Measurements from ENCODE around the gene SPATA9.

SPATA9 gene

DNA sequence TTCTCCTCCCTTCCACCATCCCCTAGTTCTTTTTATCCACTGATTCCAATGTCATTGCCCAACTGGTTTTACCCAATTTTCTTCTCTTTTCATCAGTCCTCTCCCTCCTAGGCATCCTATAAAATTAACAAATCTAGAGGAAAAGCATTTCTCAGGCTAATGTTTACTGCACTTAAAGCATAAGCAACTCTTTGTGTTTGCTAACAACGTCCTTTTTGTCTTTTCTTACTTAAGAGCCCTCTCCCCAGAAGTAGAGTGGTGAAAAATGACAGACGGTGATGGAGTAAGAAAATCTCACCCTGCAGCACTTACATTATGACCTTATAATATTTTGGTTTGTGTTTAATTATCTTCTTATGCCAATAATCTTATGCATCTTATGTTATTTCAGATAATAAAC lies 1.6 kb upstream of the SPATA9 start:
- DNase-seq (ENCODE audit: low read depth in 2 of 2), result no peak

GRCh38 chr5:95673081-95673480 lies 9.7 kb downstream of the SPATA9 start:
- DNase-seq (ENCODE audit: low read depth in 2 of 2), result peak in 1 of 2 experiments; percentile 25

- DNase-seq (ENCODE audit: low read depth in 2 of 2), result no peak
Measured at GRCh38 chr5:95672641-95673040, 10.2 kb downstream of the SPATA9 start.

DNA sequence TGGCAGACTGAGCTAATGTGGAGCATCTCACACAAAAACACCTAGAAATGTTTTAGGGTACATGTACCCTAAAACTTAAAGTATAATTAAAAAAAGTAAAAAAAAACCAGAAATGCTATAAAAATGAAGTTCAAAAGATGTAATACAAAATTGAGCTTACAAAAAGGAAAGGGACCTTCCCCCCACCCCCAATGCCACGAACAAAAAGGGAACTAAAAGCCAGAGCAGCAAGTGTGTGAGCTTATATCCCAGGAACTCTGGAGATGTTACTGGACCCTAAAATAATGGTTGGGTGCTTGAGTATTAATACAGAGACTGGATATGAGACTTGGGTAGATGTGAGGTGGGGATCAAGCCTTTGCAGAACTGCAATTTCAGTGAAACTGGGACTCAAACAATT lies 11.0 kb downstream of the SPATA9 start:
- DNase-seq (ENCODE audit: low read depth in 2 of 2), result no peak

GRCh38 chr5:95670568-95670967 lies 12.2 kb downstream of the SPATA9 start:
- DNase-seq (ENCODE audit: low read depth in 2 of 2), result no peak

GRCh38 chr5:95669985-95670384 lies 12.8 kb downstream of the SPATA9 start:
- DNase-seq (ENCODE audit: low read depth in 2 of 2), result no peak

DNA sequence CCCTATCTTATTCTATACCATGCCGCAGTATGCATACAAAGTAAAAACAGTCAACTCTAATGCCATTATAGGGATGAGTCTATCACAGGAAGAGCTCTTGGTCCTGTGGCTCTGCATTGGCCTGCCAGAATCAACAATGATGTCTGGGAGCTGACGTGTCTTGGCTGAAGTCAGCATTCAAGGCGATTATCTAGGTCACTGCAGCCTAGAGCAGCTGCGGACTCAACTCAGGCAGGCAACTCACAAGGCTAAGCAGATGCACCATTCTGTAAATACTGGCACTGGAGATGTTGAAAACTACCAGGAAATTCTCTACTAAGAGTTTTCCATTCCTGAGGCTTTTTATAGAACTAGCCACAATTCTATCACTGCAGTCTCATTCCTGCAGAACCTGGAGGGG lies 13.3 kb downstream of the SPATA9 start:
- DNase-seq (ENCODE audit: low read depth in 2 of 2), result peak; percentile 42 to 50

DNA sequence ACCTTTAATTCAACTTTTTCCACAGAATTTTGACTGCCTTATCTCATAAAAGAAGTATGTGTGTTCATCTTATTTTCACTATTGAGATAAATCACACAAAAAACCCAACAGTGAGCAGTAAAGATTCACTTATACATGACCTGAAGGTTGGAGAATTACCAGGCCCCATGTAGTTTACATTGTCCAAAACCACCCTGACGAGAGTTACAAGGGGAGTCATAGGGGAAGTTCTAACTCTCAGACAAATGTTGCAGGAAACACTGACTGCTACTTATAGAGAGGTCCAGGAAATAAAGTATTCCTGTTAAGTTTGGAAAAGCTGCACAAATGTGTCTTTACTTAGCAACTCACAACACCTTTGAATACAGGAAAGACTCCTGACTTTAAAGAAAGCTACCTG lies 14.1 kb downstream of the SPATA9 start:
- no peak for DNase-seq (ENCODE audit: low read depth in 2 of 2)

- no peak for DNase-seq (ENCODE audit: low read depth in 2 of 2)
Measured at GRCh38 chr5:95668216-95668615, 14.6 kb downstream of the SPATA9 start.

- no peak for DNase-seq (ENCODE audit: low read depth in 2 of 2)
Measured at GRCh38 chr5:95667678-95668077, 15.1 kb downstream of the SPATA9 start.

DNA sequence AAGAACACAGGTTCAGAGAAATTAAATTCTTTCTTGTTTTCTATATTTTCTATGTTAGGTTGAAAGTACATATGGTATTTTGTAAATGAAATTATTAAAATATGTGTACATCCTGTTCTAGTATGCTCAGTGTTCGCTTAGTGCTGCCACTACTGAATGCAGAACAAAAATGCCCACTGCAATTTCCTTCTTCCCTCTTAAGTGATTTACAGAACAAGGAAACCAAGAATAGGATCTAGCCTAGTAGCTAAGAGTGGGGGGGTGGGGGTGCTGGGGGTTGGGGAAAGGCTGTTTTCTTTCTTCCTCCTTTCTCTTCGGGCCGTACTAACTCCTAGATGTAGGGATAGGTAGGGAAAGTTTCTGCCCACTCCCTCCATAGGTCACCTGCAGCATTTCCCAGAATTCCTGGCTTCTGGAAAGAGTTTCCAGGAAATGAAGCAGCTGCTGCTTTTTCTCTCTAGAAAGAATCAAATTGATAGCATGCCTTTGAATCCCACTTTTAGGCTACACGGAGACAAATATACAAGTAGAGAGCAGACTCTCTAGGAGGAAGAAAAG lies 15.7 kb downstream of the SPATA9 start:
- DNase-seq (ENCODE audit: low read depth in 2 of 2), result no peak

DNA sequence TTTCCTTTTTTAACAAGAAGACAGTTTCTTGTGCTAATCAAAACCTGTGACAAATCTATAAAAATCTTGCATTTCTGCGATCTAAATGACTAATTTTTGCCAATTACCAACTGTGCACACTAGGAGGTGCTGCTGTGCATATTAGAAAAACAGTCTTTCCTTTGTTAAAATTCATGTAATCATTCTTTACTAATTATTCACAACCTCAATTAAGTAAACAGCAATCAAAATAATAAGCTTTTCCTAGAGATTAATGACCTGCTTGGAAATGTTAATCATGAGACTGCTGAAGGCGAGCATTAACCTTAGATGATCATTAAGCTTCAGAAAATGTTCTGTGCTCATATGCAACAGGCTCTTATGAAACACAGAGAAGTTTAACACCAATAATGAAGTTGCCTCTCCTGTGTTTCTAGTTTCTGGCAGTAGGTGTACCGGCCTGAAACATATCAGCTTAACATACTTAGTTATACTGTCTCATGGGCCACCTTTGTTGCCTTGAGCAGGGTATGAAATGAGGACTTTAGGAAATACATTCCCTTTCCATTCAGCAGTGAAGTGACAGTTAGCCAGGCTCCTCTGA lies 18.5 kb downstream of the SPATA9 start:
- no peak for DNase-seq (ENCODE audit: low read depth in 2 of 2)

- no peak for DNase-seq (ENCODE audit: low read depth in 2 of 2)
Measured at GRCh38 chr5:95662946-95663345, 19.8 kb downstream of the SPATA9 start.

DNA sequence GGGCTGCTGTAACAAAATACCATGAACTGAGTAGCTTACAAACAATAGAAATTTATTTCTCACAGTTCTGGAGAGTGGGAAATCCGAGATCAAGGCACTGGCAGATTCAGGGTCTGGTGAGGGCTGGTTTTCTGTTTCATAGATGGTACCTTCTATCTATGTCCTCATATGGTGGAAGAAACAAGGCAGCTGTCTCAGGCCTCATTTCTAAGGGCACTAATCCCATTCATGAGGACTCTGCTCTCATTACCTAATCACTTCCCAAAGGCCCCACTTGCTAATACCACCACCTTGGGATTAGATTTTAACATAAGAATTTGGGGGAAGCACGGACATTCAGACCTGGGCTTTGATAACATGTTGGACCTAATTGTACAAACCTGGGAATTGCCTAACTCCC lies 22.7 kb downstream of the SPATA9 start:
- no peak for DNase-seq (ENCODE audit: low read depth in 2 of 2)

DNA sequence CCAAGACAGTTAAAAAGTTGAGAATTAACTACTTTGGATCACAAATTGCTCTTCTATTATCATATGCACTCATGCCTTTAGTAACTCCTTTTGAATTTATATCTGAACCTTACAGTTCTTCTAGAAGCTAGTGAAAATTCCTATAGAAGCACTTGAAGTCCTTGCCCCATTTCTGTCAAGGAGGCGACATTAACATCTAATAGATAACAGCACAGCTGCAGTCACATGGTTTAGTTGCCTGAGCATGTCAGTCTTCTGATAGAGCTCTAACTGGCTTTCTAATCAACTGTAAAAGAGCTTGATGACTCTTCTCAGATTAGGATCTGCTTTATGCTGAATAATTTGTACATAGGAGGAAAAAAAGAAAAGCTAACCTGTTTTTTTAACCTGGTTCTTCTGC lies 27.2 kb downstream of the SPATA9 start:
- DNase-seq (ENCODE audit: low read depth in 2 of 2), result no peak

GRCh38 chr5:95654196-95654595 lies 28.6 kb downstream of the SPATA9 start:
- no peak for DNase-seq (ENCODE audit: low read depth in 2 of 2)

DNA sequence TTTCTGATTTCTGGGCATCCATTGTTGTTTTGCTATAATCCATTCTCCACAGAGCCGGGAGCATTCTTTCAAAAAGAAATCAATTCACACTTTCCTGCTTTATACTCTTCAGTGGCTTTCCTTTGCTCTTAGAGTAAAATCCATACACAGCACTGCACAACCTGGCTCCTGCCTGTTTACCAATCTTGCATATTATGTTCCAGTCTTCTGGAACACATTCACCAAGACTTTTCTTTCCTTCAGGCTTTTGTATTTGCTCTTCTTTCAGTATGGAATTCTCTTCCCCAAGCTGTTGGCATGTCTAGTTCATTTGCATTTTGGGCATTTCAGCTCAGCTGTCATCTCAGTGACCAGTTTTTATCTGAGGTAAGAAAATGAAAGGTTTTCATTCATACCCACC lies 29.9 kb downstream of the SPATA9 start:
- DNase-seq (ENCODE audit: low read depth in 2 of 2), result no peak

- DNase-seq (ENCODE audit: low read depth in 2 of 2), result no peak
Measured at GRCh38 chr5:95649842-95650620, 32.8 kb downstream of the SPATA9 start.

GRCh38 chr5:95649274-95649673 lies 33.5 kb downstream of the SPATA9 start:
- DNase-seq (ENCODE audit: low read depth in 2 of 2), result no peak

DNA sequence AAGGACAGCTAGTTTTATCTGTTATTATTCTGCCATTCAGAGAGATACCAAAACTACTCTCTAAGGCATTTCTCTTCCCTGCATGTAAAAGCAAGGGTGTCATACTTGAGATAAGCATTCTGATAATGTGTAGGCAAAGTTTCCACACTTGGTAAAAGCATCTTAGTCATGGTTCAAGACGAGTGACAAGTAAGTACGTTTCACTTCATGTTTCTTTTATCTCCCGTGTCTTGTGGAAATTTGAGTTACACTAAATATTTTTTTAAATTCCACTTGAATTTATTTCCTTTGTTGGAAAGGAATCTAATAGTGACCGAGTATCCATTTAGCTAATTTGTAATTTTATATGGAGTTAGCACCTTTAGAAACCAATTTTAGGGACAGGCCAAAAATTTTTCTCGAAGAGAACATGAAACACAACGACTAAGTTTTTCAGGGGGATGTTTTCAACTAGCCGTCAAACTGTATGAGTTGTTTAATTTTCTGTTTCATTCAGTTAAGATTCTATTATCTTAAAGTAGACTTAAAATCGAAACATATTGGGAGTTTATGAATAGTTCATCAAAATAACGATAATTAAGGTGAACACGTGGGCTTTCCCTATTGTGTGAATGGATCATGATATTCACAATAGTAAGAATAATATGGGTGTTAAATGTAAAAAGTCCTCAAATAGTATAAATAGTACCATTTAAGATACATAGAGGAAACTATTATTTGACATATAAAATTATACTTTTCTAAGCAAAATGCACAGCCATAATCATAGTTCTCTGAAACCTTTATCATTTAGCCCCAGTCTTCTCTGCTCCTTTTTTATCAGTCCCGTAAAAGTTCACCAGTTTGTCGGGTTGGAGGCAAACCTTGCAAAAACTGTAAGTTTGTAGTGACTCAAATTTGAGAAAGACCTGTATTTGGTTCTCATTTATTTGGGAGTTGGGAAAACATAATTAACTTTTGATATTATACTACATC lies 34.6 kb downstream of the SPATA9 start:
- no peak for DNase-seq (ENCODE audit: low read depth in 2 of 2)

DNA sequence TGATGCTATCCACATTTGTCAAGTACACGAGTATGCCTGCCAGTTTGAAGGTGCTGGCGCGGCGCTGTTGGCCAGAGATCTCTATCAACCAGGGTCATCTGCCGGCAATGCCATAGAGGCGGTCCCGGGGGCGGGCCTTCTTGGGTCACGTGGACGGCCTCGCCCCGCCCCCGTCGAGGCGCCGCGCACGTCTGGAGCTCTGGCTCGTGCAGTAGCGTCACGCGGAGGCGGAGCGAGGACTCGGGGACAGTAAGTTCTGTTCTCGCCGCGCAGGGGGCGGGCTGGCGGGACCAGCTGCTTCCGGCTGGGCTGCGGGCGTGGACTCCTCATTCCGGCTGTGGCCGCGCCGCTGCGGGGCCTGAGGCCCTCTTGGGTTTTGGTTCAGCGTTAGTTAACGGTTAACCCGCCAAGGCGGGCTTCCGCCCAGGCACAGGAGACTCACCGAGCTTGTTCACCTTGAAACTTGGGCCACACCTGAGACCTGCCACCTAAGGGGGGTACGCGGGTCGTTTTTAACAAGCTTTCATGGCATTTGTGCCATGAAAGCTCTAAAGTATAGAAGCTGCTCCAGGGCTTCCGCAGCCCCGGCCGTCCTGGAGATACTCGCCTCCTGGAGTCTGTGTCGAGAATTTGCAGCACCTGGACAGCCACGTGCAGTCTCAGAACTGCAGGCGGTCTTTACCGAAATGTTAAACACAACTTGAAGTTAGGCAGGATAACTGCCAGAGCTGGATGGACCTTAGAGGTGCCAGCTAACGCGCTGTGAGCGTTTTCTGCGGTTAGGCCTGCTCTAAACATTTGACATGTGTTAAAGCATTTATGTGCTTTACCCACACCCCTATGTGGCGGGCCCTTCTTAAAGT lies 36.0 kb downstream of the SPATA9 start, which contains the start of gene RFESD:
Gene RFESD, plus strand, starts transcription at position 209 of the 863 bp plus-strand sequence. CDS start 5,495 bp downstream, outside the sequence.
- peak; percentile 87 to 89 for DNase-seq (ENCODE audit: low read depth in 2 of 2)

All from fibroblast of skin of left biceps (primary cell).